GM12878 (cell line): ENCODE measurements around the gene IRF2BPL. TPM values are rescaled to one million over a fixed set of nuclear protein-coding genes. Genes with fewer than 3 reads are reported as not detected.

ENCODE experiments used
- ATAC-seq: fragments of 200-7000 bp; cut with Tn5 transposase; 3 replicates; pipeline ENCODE4 v1.9.1; 2020; ENCODE audit warnings: mild to moderate bottlenecking, moderate library complexity
- BruUV-seq: library from RNA; stranded (reverse); fragments of 400-500 nt; replicated peaks from 2 replicates; lab custom pipeline; 2021; lab: Mats Ljungman, UMichigan
- CTCF ChIA-PET: fragments of 300-600 bp; sonication (Branson Sonifier 250); formaldehyde crosslinking; extraction: SDS; loops from one replicate; lab custom pipeline; 2021; ENCODE audit warnings: inconsistent platforms; lab: Yijun Ruan, JAX
- POLR2A ChIA-PET: fragments of 350-600 bp; formaldehyde crosslinking; extraction: SDS; loops from one replicate; lab custom pipeline; 2021; ENCODE audit warnings: inconsistent platforms; lab: Charles Lee
- RAD21 ChIA-PET: fragments of 300-600 bp; sonication (Branson Sonifier 250); formaldehyde crosslinking; loops from one replicate; lab custom pipeline; 2023; ENCODE audit warnings: antibody characterized with exemption; ENCODE audit not compliant: unreplicated experiment; lab: Charles Lee
- SMC1A ChIA-PET: fragments of 300-600 bp; sonication (Branson Sonifier 250); formaldehyde crosslinking; loops from one replicate; lab custom pipeline; 2023; ENCODE audit not compliant: unreplicated experiment, uncharacterized antibody; lab: Charles Lee
- DNase-seq: peaks from one replicate; pipeline ENCODE4 v3.0.0-alpha.2; 2011; ENCODE audit warnings: low read depth, low spot score
- FAIRE-seq: peaks from 3 replicates; lab custom pipeline; 2011; peaks lifted over from hg19 to GRCh38; lab: Jason Lieb, UNC
- H2AFZ ChIP-seq: 2 replicates; pipeline ENCODE4 v1.6.0; 2011; ENCODE audit warnings: low read depth, low read length, control low read depth; ENCODE audit not compliant: control insufficient read depth
- H3K27ac ChIP-seq: 2 replicates; pipeline ENCODE4 v1.5.1; 2011; ENCODE audit warnings: control low read depth; ENCODE audit not compliant: control insufficient read depth, insufficient read depth
- H3K27me3 ChIP-seq, 2 experiments: replicated peaks in 1 of 2; 2 replicates each; pipeline versions ENCODE4 v1.6.0 to v1.6.1; 2011; ENCODE audit warnings: low read length in 1 of 2; ENCODE audit not compliant: control insufficient read depth in 2 of 2, insufficient read depth in 2 of 2
- H3K36me3 ChIP-seq, 2 experiments: 2 replicates each; pipeline ENCODE4 v1.5.1; 2011; ENCODE audit warnings: low read length in 1 of 2; ENCODE audit not compliant: control insufficient read depth in 2 of 2, insufficient read depth in 2 of 2
- H3K4me1 ChIP-seq: 2 replicates; pipeline ENCODE4 v1.6.1; 2011; ENCODE audit warnings: mild to moderate bottlenecking, low read length, moderate library complexity, mixed read lengths; ENCODE audit not compliant: control insufficient read depth, insufficient read depth
- H3K4me2 ChIP-seq: 2 replicates; pipeline ENCODE4 v1.6.0; 2011; ENCODE audit warnings: control low read depth; ENCODE audit not compliant: control insufficient read depth, insufficient read depth
- H3K4me3 ChIP-seq: fragments of 200-600 bp; sonication (generic); 2 replicates; pipeline ENCODE4 v1.5.1; 2016
- H3K79me2 ChIP-seq: 2 replicates; pipeline ENCODE4 v1.6.0; 2011; ENCODE audit warnings: low read length; ENCODE audit not compliant: control insufficient read depth, insufficient read depth
- H3K9ac ChIP-seq: 2 replicates; pipeline ENCODE4 v1.8.0; 2011; ENCODE audit warnings: low read length, control low read depth, mixed read lengths; ENCODE audit not compliant: control insufficient read depth, insufficient read depth
- H3K9me3 ChIP-seq: replicated peaks from 3 replicates; pipeline ENCODE4 v1.5.1; 2011; ENCODE audit warnings: mild to moderate bottlenecking, low read length; ENCODE audit not compliant: control insufficient read depth, insufficient read depth
- H4K20me1 ChIP-seq: 2 replicates; pipeline ENCODE4 v1.6.0; 2011; ENCODE audit not compliant: control insufficient read depth, insufficient read depth
- CBX5 ChIP-seq: sonication (generic); IDR thresholded peaks from 2 replicates; pipeline ENCODE4 v1.6.1; 2016; ENCODE audit warnings: low read depth, moderate library complexity, mild to moderate bottlenecking, inconsistent platforms
- EED ChIP-seq: sonication (generic); IDR thresholded peaks from 2 replicates; pipeline ENCODE4 v1.6.1; 2016; ENCODE audit warnings: antibody characterized with exemption, low read depth
- EP300 ChIP-seq, 2 experiments: fragments of 150-350 bp in 1 of 2; IDR thresholded peaks; 2 replicates each; pipeline ENCODE4 v1.6.1; 2011 to 2012; ENCODE audit warnings: low read depth in 2 of 2, low read length in 2 of 2, borderline replicate concordance in 1 of 2, improper control_type of control experiment in 1 of 2, inconsistent platforms in 1 of 2; ENCODE audit not compliant: control insufficient read depth in 1 of 2
- FOS ChIP-seq: IDR thresholded peaks from 3 replicates; pipeline ENCODE4 v1.6.1; 2011; ENCODE audit warnings: borderline replicate concordance; ENCODE audit not compliant: insufficient read length; ENCODE audit errors: extremely low read depth
- IKZF1 ChIP-seq: fragments of 450-650 bp; conservative IDR thresholded peaks from 2 replicates; pipeline ENCODE4 v1.6.1; 2017; ENCODE audit warnings: antibody characterized with exemption, mild to moderate bottlenecking
- NFYA ChIP-seq: IDR thresholded peaks from 2 replicates; pipeline ENCODE4 v1.6.1; 2011; ENCODE audit warnings: low read depth, mild to moderate bottlenecking, low read length, improper control_type of control experiment, borderline replicate concordance
- POLR2AphosphoS2 ChIP-seq: IDR thresholded peaks from 2 replicates; pipeline ENCODE4 v1.6.1; 2011; ENCODE audit warnings: low read depth, mild to moderate bottlenecking, low read length, improper control_type of control experiment, moderate library complexity
- RAD21 ChIP-seq: IDR thresholded peaks from 2 replicates; pipeline ENCODE4 v1.6.1; 2011; ENCODE audit warnings: mild to moderate bottlenecking, low read depth, low read length, moderate library complexity; ENCODE audit not compliant: insufficient read depth
- RCOR1 ChIP-seq: conservative IDR thresholded peaks from 2 replicates; pipeline ENCODE4 v1.6.1; 2012; ENCODE audit warnings: low read depth, low read length, improper control_type of control experiment
- TARDBP ChIP-seq: IDR thresholded peaks from 2 replicates; pipeline ENCODE4 v1.6.1; 2016; ENCODE audit warnings: borderline replicate concordance
- WGBS: methylation state at CpG from one replicate; pipeline ENCODE4 v1.1.6; 2016; ENCODE audit warnings: low lambda C conversion rate; ENCODE audit not compliant: insufficient replicate concordance, insufficient coverage; ENCODE audit errors: missing lambda C conversion rate; 5-methylcytosine and 5-hydroxymethylcytosine counted together
- in situ Hi-C: fragments of 300-500 bp; cut with MboI; formaldehyde crosslinking; loops from 9 replicates; pipeline ENCODE4 v1.14.3; 2018; ENCODE audit warnings: mixed read lengths
- intact Hi-C: fragments of 100-400 bp; cut with micrococcal nuclease; formaldehyde crosslinking; loops from one replicate; pipeline ENCODE4 v1.14.2; 2022; ENCODE audit not compliant: unreplicated experiment
- polyA plus RNA-seq, 11 experiments: library from polyadenylated mRNA; depleted of rRNA in 4 of 11; unstranded in 6 of 11; stranded (reverse) in 5 of 11; fragments of >200 nt; fragmentation: Nextera tagmentation in 4 of 11; fragmentation: Illumina TruSeq in 1 of 11; extraction: Ambion mirVana in 4 of 11; extraction: Trizol in 1 of 11; gene quantifications; 1 replicate in 1 of 11; 2 replicates in 10 of 11; pipeline versions ENCODE4 v1.2.1 to v1.2.3, GENCODE V29; 2011 to 2016; ENCODE audit warnings: inconsistent platforms in 2 of 11, missing spikeins in 2 of 11, low read depth in 1 of 11
- total RNA-seq, 4 experiments: library from RNA; depleted of rRNA in 3 of 4; stranded (reverse); fragments of >200 nt in 3 of 4; fragmentation: Illumina TruSeq in 1 of 4; extraction: Trizol in 1 of 4; gene quantifications; 2 replicates each; pipeline versions ENCODE4 v1.2.1 to v1.2.3, GENCODE V29; 2013 to 2021
- TF ChIP-seq, protein P1 (sequence below): fragments of 450-650 bp; IDR thresholded peaks from 2 replicates; pipeline ENCODE4 v1.6.1; 2017; ENCODE audit warnings: mild to moderate bottlenecking, moderate library complexity
- TF ChIP-seq, protein P2 (sequence below): IDR thresholded peaks from 2 replicates; pipeline ENCODE4 v1.6.1; 2011; ENCODE audit warnings: borderline replicate concordance, low read depth, mild to moderate bottlenecking, moderate library complexity, low read length; ENCODE audit not compliant: insufficient read depth, poor library complexity, severe bottlenecking
- TF ChIP-seq, protein P3 (sequence below), 3 experiments: IDR thresholded peaks in 2 of 3; conservative IDR thresholded peaks in 1 of 3; 2 replicates each; pipeline ENCODE4 v1.5.1; 2011; ENCODE audit warnings: low read depth in 3 of 3, low read length in 3 of 3, mild to moderate bottlenecking in 3 of 3, control low read depth in 2 of 3, moderate library complexity in 2 of 3, inconsistent platforms in 1 of 3, mixed read lengths in 1 of 3; ENCODE audit not compliant: control insufficient read depth in 2 of 3, insufficient read depth in 1 of 3; ENCODE audit errors: extremely low read depth in 1 of 3

The IRF2BPL gene
- total and polyA plus RNA-seq, 10 of the 15 experiments (the other 5 are each of a cell fraction or from before 2014, with no cell fraction given) = 1.2 to 34.5 (median 3.1) TPM

DNA sequence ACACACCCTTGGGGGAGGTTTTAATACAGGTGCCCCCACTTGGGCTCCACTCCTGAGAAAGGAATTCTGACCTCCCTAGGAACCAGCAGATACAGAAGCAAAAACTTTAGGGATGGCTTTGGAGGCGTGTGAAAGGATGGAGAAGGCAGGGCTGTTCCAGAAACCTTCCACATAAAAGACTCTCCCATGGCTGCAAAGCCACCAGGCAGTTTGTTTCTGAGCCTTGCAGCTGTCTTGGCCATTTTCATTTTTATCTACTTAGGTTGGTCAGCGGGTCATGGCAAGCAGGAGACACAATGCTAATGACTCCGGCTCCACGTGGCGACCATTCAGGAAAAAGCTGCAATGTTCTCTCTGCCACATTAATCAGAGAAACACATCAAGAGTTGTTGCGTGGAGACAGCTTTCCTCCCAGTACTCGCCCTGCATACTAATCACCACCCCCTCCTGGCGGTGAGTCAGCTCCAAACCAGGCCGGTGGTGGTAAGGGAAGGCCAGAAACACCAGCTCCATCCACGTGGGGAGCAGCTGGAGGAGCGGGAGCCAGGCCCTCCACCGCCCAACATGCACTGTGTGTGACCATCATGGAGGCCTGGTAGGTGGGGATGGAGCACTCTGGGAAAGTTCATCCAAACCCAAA is 30.9 kb upstream of the IRF2BPL start:
- ATAC-seq (peak; percentile 57), DNase-seq (no peak), FAIRE-seq (no peak)
- H4K20me1 ChIP-seq = no peaks in the 10 kb centered on the region
- no peaks in the 10 kb centered on the region for H3K27me3 ChIP-seq
- CTCF ChIA-PET = interaction anchor here (0.6 to 8.9 kb wide), 10 partner anchors 11 to 274 kb away, joined by 3 to 114 read pairs (median 5); no protein-coding TSS in a partner anchor
- H3K9ac ChIP-seq = no peak overlapping the region
- no peak overlapping the region for H3K4me2 ChIP-seq
- H3K27ac ChIP-seq = no peak overlapping the region
- H2AFZ ChIP-seq = no peak overlapping the region
- POLR2A ChIA-PET = no interaction called here
- H3K4me1 ChIP-seq = no peaks in the 10 kb centered on the region
- H3K9me3 ChIP-seq = no peaks in the 10 kb centered on the region; the same call in 2 of the 3 replicates
- WGBS = 57% methylated on average over 12 of the region's 12 CpGs
- no peaks in the 10 kb centered on the region for H3K79me2 ChIP-seq
- no peaks in the 10 kb centered on the region for H3K36me3 ChIP-seq
- no TSS peak for BruUV-seq
- no peak overlapping the region for H3K4me3 ChIP-seq
- intact Hi-C loops = no loop called here
- in situ Hi-C loops = no loop called here
- RAD21 ChIA-PET = interaction anchor here (1.1 to 3.4 kb wide), 9 partner anchors 10 to 187 kb away, joined by 3 to 26 read pairs (median 8); partner anchors contain the start of gene IRF2BPL
- SMC1A ChIA-PET = interaction anchor here (0.6 to 3.7 kb wide), 8 partner anchors 9 to 248 kb away, joined by 3 to 27 read pairs (median 5); no protein-coding TSS in a partner anchor
- TF ChIP-seq RCOR1 (no peak), FOS (no peak), EP300 (IDR thresholded peaks at IDR 0.05; ENCODE audit: borderline replicate concordance in 1 of 2, control insufficient read depth in 1 of 2, low read depth in 2 of 2, low read length in 2 of 2) (no peak), IKZF1 (no peak), RAD21 (peak; percentile 27; the same call in 1 of the 2 replicates), POLR2AphosphoS2 (no peak), CBX5 (no peak), NFYA (no peak), EED (no peak), TARDBP (no peak)
- TF ChIP-seq, protein P1, sequence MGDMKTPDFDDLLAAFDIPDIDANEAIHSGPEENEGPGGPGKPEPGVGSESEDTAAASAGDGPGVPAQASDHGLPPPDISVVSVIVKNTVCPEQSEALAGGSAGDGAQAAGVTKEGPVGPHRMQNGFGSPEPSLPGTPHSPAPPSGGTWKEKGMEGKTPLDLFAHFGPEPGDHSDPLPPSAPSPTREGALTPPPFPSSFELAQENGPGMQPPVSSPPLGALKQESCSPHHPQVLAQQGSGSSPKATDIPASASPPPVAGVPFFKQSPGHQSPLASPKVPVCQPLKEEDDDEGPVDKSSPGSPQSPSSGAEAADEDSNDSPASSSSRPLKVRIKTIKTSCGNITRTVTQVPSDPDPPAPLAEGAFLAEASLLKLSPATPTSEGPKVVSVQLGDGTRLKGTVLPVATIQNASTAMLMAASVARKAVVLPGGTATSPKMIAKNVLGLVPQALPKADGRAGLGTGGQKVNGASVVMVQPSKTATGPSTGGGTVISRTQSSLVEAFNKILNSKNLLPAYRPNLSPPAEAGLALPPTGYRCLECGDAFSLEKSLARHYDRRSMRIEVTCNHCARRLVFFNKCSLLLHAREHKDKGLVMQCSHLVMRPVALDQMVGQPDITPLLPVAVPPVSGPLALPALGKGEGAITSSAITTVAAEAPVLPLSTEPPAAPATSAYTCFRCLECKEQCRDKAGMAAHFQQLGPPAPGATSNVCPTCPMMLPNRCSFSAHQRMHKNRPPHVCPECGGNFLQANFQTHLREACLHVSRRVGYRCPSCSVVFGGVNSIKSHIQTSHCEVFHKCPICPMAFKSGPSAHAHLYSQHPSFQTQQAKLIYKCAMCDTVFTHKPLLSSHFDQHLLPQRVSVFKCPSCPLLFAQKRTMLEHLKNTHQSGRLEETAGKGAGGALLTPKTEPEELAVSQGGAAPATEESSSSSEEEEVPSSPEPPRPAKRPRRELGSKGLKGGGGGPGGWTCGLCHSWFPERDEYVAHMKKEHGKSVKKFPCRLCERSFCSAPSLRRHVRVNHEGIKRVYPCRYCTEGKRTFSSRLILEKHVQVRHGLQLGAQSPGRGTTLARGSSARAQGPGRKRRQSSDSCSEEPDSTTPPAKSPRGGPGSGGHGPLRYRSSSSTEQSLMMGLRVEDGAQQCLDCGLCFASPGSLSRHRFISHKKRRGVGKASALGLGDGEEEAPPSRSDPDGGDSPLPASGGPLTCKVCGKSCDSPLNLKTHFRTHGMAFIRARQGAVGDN = no peak
- TF ChIP-seq, protein P2, sequence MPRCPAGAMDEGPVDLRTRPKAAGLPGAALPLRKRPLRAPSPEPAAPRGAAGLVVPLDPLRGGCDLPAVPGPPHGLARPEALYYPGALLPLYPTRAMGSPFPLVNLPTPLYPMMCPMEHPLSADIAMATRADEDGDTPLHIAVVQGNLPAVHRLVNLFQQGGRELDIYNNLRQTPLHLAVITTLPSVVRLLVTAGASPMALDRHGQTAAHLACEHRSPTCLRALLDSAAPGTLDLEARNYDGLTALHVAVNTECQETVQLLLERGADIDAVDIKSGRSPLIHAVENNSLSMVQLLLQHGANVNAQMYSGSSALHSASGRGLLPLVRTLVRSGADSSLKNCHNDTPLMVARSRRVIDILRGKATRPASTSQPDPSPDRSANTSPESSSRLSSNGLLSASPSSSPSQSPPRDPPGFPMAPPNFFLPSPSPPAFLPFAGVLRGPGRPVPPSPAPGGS = no peak
- TF ChIP-seq, protein P3, sequence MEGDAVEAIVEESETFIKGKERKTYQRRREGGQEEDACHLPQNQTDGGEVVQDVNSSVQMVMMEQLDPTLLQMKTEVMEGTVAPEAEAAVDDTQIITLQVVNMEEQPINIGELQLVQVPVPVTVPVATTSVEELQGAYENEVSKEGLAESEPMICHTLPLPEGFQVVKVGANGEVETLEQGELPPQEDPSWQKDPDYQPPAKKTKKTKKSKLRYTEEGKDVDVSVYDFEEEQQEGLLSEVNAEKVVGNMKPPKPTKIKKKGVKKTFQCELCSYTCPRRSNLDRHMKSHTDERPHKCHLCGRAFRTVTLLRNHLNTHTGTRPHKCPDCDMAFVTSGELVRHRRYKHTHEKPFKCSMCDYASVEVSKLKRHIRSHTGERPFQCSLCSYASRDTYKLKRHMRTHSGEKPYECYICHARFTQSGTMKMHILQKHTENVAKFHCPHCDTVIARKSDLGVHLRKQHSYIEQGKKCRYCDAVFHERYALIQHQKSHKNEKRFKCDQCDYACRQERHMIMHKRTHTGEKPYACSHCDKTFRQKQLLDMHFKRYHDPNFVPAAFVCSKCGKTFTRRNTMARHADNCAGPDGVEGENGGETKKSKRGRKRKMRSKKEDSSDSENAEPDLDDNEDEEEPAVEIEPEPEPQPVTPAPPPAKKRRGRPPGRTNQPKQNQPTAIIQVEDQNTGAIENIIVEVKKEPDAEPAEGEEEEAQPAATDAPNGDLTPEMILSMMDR (IDR thresholded peaks at IDR 0.05 in 2 of 3, conservative IDR thresholded peaks at IDR 0.05 in 1 of 3; ENCODE audit: control insufficient read depth in 2 of 3, extremely low read depth in 1 of 3, insufficient read depth in 1 of 3, low read depth in 3 of 3, low read length in 3 of 3) = peak in 2 of 3 experiments; percentile 1 to 18; a peak in 1 of 6 replicates
